ENCODE results near the gene CAMK2B. TPM values are rescaled to one million over a fixed set of nuclear protein-coding genes. Genes with fewer than 3 reads are reported as not detected.

Gene CAMK2B
- total RNA-seq, 4 donors from 2014 or later: 7.0 to 19.3 (median 18.5) TPM

DNA sequence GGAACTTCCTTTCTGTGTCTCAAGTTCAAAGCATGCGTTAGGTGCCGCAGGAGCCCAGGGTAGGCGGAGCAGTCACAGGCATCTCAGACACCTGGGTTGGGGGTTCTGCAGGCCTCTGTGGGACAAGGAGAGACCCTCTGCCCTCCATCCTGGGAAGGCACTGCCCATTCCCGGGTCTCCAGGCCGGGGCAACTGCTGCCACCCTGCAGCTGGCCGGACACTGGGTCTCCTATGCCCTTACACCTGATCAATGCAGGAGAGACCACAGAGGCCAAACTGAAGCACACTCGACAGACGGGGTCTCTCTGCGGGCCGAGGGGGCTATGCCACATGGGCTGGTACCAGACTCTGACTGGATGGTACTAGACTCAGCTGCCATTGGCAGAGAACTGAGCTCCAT lies 87.7 kb downstream of the CAMK2B start:
- WGBS, 2 donors: 89% methylated on average over 6 of the region's 10 CpGs; no CpG with 5 or more reads in 1 of the 2 donors
- intact Hi-C loops (cut with DNase I): no loop called here

GRCh38 chr7:44236333-44236728 lies 89.1 kb downstream of the CAMK2B start:
- TF ChIP-seq, protein P1, sequence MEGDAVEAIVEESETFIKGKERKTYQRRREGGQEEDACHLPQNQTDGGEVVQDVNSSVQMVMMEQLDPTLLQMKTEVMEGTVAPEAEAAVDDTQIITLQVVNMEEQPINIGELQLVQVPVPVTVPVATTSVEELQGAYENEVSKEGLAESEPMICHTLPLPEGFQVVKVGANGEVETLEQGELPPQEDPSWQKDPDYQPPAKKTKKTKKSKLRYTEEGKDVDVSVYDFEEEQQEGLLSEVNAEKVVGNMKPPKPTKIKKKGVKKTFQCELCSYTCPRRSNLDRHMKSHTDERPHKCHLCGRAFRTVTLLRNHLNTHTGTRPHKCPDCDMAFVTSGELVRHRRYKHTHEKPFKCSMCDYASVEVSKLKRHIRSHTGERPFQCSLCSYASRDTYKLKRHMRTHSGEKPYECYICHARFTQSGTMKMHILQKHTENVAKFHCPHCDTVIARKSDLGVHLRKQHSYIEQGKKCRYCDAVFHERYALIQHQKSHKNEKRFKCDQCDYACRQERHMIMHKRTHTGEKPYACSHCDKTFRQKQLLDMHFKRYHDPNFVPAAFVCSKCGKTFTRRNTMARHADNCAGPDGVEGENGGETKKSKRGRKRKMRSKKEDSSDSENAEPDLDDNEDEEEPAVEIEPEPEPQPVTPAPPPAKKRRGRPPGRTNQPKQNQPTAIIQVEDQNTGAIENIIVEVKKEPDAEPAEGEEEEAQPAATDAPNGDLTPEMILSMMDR (IDR thresholded peaks at IDR 0.05): no peak
- no peak for TF ChIP-seq POLR2A (IDR thresholded peaks at IDR 0.05)
- Histone ChIP-seq H3K27me3 (no peaks in the 10 kb centered on the region), H3K4me3 (replicated peaks in 1 of 3) (no peak overlapping the region), H3K36me3 (no peaks in the 10 kb centered on the region), H3K4me1 (peaks cover 3 to 4% of the 10 kb centered on the region in 2 donors), H3K27ac (no peak overlapping the region), H3K9me3 (no peaks in the 10 kb centered on the region)
- no peak for DNase-seq
- intact Hi-C loops (cut with DNase I): no loop called here
- WGBS, 2 donors: 75 to 86% methylated on average over 4 of the region's 4 CpGs

More for the DNA sequence above, 87.7 kb downstream of the CAMK2B start:
- no peak for DNase-seq
- TF ChIP-seq, protein P1 (IDR thresholded peaks at IDR 0.05): no peak
- TF ChIP-seq POLR2A (IDR thresholded peaks at IDR 0.05): no peak
- Histone ChIP-seq H3K9me3 (no peaks in the 10 kb centered on the region), H3K36me3 (no peaks in the 10 kb centered on the region), H3K27ac (no peak overlapping the region), H3K27me3 (no peaks in the 10 kb centered on the region), H3K4me1 (peaks cover 3 to 6% of the 10 kb centered on the region in 2 donors), H3K4me3 (replicated peaks in 1 of 3) (no peak overlapping the region)

- intact Hi-C loops (cut with DNase I): no loop called here
- TF ChIP-seq, protein P1 (IDR thresholded peaks at IDR 0.05): no peak
- TF ChIP-seq POLR2A (IDR thresholded peaks at IDR 0.05): no peak
- Histone ChIP-seq H3K27me3 (no peaks in the 10 kb centered on the region), H3K4me3 (replicated peaks in 1 of 3) (no peak overlapping the region), H3K27ac (no peak overlapping the region), H3K4me1 (no peaks in the 10 kb centered on the region), H3K9me3 (no peaks in the 10 kb centered on the region), H3K36me3 (no peaks in the 10 kb centered on the region)
- WGBS, 2 donors: 63 to 85% methylated on average over 15 to 18 of the region's 22 CpGs
- no peak for DNase-seq
Observed at GRCh38 chr7:44235582-44236332, 89.6 kb downstream of the CAMK2B start.

GRCh38 chr7:44235066-44235465 lies 90.3 kb downstream of the CAMK2B start:
- no peak for DNase-seq
- Histone ChIP-seq H3K4me1 (no peaks in the 10 kb centered on the region), H3K36me3 (no peaks in the 10 kb centered on the region), H3K9me3 (no peaks in the 10 kb centered on the region), H3K4me3 (replicated peaks in 1 of 3) (no peak overlapping the region), H3K27ac (no peak overlapping the region), H3K27me3 (no peaks in the 10 kb centered on the region)
- TF ChIP-seq POLR2A (IDR thresholded peaks at IDR 0.05): no peak
- WGBS, 2 donors: 90 to 98% methylated on average over 3 to 8 of the region's 8 CpGs
- intact Hi-C loops (cut with DNase I): no loop called here

- H3K4me3 ChIP-seq (replicated peaks in 1 of 3): no peak overlapping the region
Observed at GRCh38 chr7:44232901-44233715, 92.3 kb downstream of the CAMK2B start.

More at GRCh38 chr7:44232901-44233715, 92.3 kb downstream of the CAMK2B start:
- Histone ChIP-seq H3K36me3 (no peaks in the 10 kb centered on the region), H3K4me1 (no peaks in the 10 kb centered on the region), H3K9me3 (no peaks in the 10 kb centered on the region), H3K27ac (no peak overlapping the region), H3K27me3 (no peaks in the 10 kb centered on the region)
- no peak for DNase-seq
- 83 to 85% methylated on average over 15 of the region's 22 CpGs for WGBS, 2 donors
- no peak for TF ChIP-seq POLR2A (IDR thresholded peaks at IDR 0.05)
- TF ChIP-seq, protein P1 (IDR thresholded peaks at IDR 0.05): no peak
- intact Hi-C loops (cut with DNase I): no loop called here

Measured in thyroid gland (tissue), 4 donors.